Endothelial cell of umbilical vein (primary cell): ENCODE measurements around the gene RBM26.

Experiments used
- EZH2 ChIP-seq: IDR thresholded peaks from 2 replicates; pipeline ENCODE4 v1.6.1; 2012; ENCODE audit warnings: borderline replicate concordance, low read depth, mild to moderate bottlenecking, moderate library complexity, low read length, inconsistent platforms; ENCODE audit not compliant: severe bottlenecking
- GATA2 ChIP-seq: IDR thresholded peaks from 2 replicates; pipeline ENCODE4 v1.7.0; 2011; ENCODE audit warnings: low read depth, mild to moderate bottlenecking, moderate library complexity, mixed read lengths, low read length; ENCODE audit not compliant: insufficient read length, insufficient read depth
- POLR2A ChIP-seq: IDR thresholded peaks from 2 replicates; pipeline ENCODE4 v1.6.1; 2012; ENCODE audit warnings: low read depth, mild to moderate bottlenecking, control low read depth, low read length
- POLR2AphosphoS5 ChIP-seq: IDR thresholded peaks from 2 replicates; pipeline ENCODE4 v1.6.1; 2012; ENCODE audit warnings: low read depth, mild to moderate bottlenecking, control low read depth, low read length, moderate library complexity; ENCODE audit not compliant: insufficient read depth
- TF ChIP-seq, protein P1 (sequence below): IDR thresholded peaks from 2 replicates; pipeline ENCODE4 v1.6.1; 2011; ENCODE audit not compliant: insufficient read depth, insufficient read length
- TF ChIP-seq, protein P2 (sequence below), 2 donors: IDR thresholded peaks; 1 replicate in 1 of 2; 2 replicates in 1 of 2; pipeline ENCODE4 v1.5.1; 2011; ENCODE audit warnings: low read length in 2 of 2, mild to moderate bottlenecking in 2 of 2, moderate library complexity in 2 of 2, control low read depth in 1 of 2, inconsistent platforms in 1 of 2, low read depth in 1 of 2; ENCODE audit not compliant: insufficient read depth in 1 of 2; ENCODE audit errors: extremely low read depth in 1 of 2

DNA sequence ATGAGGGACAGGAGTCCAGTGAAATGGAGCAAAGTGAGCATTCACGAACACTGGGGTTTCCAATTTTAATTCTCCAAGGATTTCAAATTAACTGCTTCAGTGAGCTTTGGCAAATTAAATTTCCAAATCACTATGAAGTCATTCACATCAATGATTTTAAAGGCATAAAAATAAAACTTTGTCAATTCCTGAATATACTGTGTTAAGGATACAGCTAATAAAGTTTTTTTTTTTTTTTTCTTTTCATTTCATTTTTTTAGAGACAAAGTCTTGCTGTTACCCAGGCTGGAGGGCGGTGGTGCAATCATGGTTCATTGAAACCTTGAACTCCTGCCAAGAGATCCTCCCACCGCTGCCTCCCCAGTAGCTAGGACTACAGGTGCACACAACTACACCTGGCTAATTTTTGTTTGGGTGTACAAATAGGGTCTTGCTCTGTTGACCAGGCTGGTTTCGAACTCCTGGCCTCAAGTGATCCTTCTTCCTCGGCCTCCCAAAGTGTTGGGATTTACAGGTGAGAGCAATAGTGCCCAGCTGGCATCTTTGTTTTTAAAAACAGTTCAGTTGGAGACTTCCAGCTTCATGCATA lies 21.9 kb downstream of the RBM26 start:
- TF ChIP-seq, protein P1, sequence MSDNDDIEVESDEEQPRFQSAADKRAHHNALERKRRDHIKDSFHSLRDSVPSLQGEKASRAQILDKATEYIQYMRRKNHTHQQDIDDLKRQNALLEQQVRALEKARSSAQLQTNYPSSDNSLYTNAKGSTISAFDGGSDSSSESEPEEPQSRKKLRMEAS, result no peak
- TF ChIP-seq, protein P2, sequence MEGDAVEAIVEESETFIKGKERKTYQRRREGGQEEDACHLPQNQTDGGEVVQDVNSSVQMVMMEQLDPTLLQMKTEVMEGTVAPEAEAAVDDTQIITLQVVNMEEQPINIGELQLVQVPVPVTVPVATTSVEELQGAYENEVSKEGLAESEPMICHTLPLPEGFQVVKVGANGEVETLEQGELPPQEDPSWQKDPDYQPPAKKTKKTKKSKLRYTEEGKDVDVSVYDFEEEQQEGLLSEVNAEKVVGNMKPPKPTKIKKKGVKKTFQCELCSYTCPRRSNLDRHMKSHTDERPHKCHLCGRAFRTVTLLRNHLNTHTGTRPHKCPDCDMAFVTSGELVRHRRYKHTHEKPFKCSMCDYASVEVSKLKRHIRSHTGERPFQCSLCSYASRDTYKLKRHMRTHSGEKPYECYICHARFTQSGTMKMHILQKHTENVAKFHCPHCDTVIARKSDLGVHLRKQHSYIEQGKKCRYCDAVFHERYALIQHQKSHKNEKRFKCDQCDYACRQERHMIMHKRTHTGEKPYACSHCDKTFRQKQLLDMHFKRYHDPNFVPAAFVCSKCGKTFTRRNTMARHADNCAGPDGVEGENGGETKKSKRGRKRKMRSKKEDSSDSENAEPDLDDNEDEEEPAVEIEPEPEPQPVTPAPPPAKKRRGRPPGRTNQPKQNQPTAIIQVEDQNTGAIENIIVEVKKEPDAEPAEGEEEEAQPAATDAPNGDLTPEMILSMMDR (IDR thresholded peaks at IDR 0.05; ENCODE audit: extremely low read depth in 1 of 2, insufficient read depth in 1 of 2, low read depth in 1 of 2, low read length in 2 of 2), result no peak
- TF ChIP-seq POLR2A (no peak), GATA2 (no peak), POLR2AphosphoS5 (no peak), EZH2 (no peak)
